Astrocyte of the hippocampus (primary cell): Measurements from ENCODE around the gene ARRDC2.
"Not testable (repeated sequence)": the region's sequence is repeated elsewhere in the genome, so short reads cannot be mapped to it uniquely, and the experiment has no call there.

Source experiments
- DNase-seq: peaks from one replicate; pipeline ENCODE4 v3.0.0; 2011; ENCODE audit warnings: low read depth, low spot score

ARRDC2 gene

GRCh38 chr19:17989425-17990094 is 18.4 kb upstream of the ARRDC2 start:
- DNase-seq = no peak

- DNase-seq = no peak
Observed at GRCh38 chr19:17993076-17993813, 14.7 kb upstream of the ARRDC2 start.

- peak; percentile 90 for DNase-seq
Observed at GRCh38 chr19:17996826-17997316, 11.1 kb upstream of the ARRDC2 start.

- DNase-seq = no peak
Observed at GRCh38 chr19:17997969-17998826, 9.8 kb upstream of the ARRDC2 start.

GRCh38 chr19:17998827-17999150 is 9.2 kb upstream of the ARRDC2 start:
- DNase-seq = no peak

- DNase-seq = no peak
Observed at GRCh38 chr19:17999684-18000479, 8.1 kb upstream of the ARRDC2 start.

- no peak for DNase-seq
Observed at GRCh38 chr19:18000480-18000914, 7.5 kb upstream of the ARRDC2 start.

GRCh38 chr19:18000915-18001776 is 6.8 kb upstream of the ARRDC2 start:
- DNase-seq = peak; percentile 91

GRCh38 chr19:18001777-18002345 is 6.1 kb upstream of the ARRDC2 start:
- DNase-seq = no peak

GRCh38 chr19:18002347-18002850 is 5.6 kb upstream of the ARRDC2 start:
- DNase-seq = no peak

GRCh38 chr19:18005750-18006149 is 2.2 kb upstream of the ARRDC2 start:
- DNase-seq = not testable (repeated sequence)

- DNase-seq = peak; percentile 92
Observed at GRCh38 chr19:18007044-18007916, 690 bp upstream of the ARRDC2 start.

GRCh38 chr19:18008814-18009213 is 844 bp downstream of the ARRDC2 start:
- DNase-seq = no peak

- peak; percentile 49 for DNase-seq
Observed at GRCh38 chr19:18009412-18010066, 1.6 kb downstream of the ARRDC2 start.

- no peak for DNase-seq
Observed at GRCh38 chr19:18010149-18010548, 2.2 kb downstream of the ARRDC2 start.

- peak; percentile 60 for DNase-seq
Observed at GRCh38 chr19:18013210-18014111, 5.5 kb downstream of the ARRDC2 start.

GRCh38 chr19:18014197-18014596 is 6.2 kb downstream of the ARRDC2 start:
- DNase-seq = no peak
